GM20000 (cell line): ENCODE measurements around the gene NISCH.

ENCODE experiments used
- DNase-seq: peaks from one replicate; pipeline ENCODE4 v3.0.0; 2012; ENCODE audit warnings: low spot score
- TF ChIP-seq, protein P1 (sequence below): IDR thresholded peaks from 2 replicates; pipeline ENCODE4 v1.5.1; 2012; ENCODE audit warnings: mild to moderate bottlenecking, control low read depth; ENCODE audit errors: extremely low read depth, missing control alignments

Gene NISCH

GRCh38 chr3:52440671-52441070 is 14.7 kb upstream of the NISCH start:
- TF ChIP-seq, protein P1, sequence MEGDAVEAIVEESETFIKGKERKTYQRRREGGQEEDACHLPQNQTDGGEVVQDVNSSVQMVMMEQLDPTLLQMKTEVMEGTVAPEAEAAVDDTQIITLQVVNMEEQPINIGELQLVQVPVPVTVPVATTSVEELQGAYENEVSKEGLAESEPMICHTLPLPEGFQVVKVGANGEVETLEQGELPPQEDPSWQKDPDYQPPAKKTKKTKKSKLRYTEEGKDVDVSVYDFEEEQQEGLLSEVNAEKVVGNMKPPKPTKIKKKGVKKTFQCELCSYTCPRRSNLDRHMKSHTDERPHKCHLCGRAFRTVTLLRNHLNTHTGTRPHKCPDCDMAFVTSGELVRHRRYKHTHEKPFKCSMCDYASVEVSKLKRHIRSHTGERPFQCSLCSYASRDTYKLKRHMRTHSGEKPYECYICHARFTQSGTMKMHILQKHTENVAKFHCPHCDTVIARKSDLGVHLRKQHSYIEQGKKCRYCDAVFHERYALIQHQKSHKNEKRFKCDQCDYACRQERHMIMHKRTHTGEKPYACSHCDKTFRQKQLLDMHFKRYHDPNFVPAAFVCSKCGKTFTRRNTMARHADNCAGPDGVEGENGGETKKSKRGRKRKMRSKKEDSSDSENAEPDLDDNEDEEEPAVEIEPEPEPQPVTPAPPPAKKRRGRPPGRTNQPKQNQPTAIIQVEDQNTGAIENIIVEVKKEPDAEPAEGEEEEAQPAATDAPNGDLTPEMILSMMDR: no peak
- no peak for DNase-seq

DNA sequence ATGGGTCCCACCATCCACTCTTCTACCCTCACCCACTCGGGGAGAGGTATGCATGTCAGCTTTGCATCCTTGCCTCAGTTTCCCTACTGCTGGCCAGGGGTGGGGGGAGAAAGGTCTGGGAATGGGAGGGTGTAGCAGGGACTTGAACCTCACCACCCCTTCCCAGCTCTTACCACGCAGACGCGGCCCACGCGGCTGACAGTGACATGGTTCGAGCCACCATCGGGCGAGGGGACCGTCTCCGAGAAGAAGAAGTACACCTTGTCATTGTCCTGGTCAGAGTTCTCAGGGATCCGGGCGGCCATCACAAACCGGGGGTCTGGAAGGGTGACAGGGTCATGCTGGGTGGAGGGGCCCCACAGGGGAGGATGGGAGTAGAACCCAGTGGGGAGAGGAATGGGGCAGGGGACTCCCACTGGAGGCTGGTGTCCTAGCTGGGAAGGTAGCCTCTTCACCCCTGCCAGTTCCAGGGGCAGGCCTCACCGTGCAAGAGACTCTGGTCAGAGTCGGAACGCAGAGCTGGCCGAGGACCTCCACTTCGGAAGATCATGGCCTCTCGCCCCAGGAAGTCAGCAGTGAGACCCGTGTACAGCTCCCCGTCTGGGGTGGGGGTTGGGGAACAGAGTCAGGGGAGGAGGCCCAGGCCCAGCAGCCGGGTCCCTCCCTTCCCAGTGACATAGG is 14.2 kb upstream of the NISCH start:
- DNase-seq: no peak
- TF ChIP-seq, protein P1: no peak

GRCh38 chr3:52441772-52442332 is 13.6 kb upstream of the NISCH start:
- DNase-seq: no peak
- TF ChIP-seq, protein P1: no peak

DNA sequence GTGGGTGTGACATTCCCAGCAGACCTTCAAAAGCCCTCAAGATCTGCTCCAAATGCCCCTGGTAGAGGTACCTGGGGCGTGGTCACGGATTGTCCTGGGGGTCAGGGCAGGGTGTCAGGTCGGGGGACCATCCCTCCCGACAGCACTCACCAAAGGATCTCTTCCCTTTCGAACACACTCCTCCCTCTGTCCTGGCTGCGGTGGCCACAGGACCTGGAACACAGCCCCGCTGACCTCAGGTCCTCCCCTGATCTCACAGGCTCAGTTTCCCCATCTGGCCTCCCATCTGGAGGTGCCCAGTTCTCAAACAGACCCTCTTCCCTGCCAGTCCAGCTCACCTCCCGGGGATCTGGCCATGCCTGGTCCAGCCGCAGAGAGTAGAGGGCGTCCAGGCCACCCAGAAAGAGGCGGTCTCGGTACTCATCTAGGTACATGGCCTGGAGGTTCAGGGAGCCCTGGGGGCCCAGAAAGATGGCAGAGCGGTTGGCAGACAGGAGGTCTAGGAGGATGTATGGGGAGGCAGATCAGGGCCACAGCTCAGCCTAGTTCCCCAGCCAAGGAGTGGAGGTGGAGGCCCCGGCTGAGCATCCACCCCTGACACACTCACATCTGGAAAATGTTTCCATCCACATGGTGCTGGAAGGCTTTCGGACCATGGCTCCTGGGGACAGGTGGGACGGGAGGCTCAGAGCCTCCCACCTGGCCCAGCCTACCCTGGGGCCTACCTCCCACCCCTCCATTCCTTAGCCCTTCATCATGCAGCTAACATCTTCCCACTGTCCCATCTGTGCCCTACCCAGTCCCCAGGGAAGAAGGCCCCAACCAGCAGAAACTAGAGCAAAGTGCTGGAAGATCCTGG is 12.8 kb upstream of the NISCH start:
- TF ChIP-seq, protein P1: no peak

DNA sequence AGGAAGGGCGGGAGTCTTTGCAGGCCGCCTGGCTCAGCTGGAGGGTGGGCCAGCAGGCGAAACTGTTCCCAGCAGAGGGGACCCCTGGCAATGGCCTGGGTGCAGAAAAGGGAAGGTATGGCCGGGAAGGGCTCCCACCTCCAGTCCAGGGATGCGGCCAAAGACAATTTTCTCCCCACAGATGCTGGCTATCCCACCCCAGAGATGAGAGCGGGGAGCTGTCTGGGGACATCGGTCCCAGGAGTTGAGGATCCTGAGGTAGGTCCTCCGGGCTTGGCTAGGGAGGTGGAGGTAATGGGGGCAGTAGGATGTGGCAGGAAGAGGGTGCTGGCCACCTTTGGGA is 12.2 kb upstream of the NISCH start:
- TF ChIP-seq, protein P1: no peak
- no peak for DNase-seq

More for the DNA sequence above, 12.8 kb upstream of the NISCH start:
- no peak for DNase-seq

DNA sequence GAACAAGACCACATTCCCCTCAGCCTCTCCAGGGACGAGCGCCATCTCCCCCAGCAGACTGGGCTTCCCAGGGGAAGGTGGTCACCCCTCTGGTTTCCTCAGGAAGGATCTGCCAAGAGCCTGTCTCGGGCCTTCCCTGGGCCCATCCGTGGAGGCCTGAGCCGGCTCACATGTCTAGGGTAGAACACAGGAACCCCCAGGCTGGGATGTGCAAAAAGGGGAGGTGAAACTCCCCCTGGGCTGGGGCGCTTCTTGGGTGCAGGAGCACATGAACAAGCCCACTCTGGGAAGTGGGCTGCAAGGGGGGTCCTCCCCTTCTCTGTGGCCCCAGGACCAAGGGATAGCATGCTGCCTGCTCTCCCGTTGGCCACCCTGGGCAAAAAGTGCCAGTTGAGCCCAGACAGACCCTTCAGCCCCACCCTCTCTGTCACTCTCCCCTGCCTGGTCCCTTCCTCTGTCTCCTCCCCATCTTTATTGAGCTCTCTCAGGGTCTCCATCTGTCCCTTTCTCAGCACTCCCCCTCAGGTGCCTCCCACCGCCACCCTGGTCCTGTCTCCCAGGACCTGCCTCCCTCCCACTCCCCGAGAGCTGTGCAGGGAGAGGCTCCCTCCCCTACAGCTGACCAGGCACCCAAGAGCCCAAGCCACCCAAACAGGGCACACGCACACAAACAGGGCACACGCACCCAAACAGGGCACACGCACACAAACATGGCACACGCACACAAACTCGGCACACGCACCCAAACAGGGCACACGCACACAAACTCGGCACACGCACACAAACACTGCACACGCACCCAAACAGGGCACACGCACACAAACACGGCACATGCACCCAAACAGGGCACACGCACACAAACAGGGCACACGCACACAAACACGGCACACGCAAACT is 11.4 kb upstream of the NISCH start:
- TF ChIP-seq, protein P1: no peak
- DNase-seq: no peak
